Lower leg skin (tissue), 3 donors: ENCODE measurements around the gene TSC2.

ENCODE experiments used
- CTCF ChIP-seq, 3 donors: fragments of 450-650 bp; IDR thresholded peaks; one replicate each; pipeline ENCODE4 v1.5.1; 2016; ENCODE audit warnings: antibody characterized with exemption in 3 of 3, mild to moderate bottlenecking in 3 of 3, moderate library complexity in 2 of 3
- POLR2A ChIP-seq, 2 donors: fragments of 450-650 bp; IDR thresholded peaks; one replicate each; pipeline ENCODE4 v1.6.1; 2016 to 2017; ENCODE audit warnings: antibody characterized with exemption in 2 of 2, mild to moderate bottlenecking in 1 of 2, moderate library complexity in 1 of 2

- no peak for TF ChIP-seq POLR2A (IDR thresholded peaks at IDR 0.05)
- no peak for TF ChIP-seq CTCF (IDR thresholded peaks at IDR 0.05)
Observed at GRCh38 chr16:2019518-2019920, 28.3 kb upstream of the TSC2 start, which contains the start of gene NPW.
